ENCODE data around the gene PROCR.
"Not testable (repeated sequence)": the region's sequence is repeated elsewhere in the genome, so short reads cannot be mapped to it uniquely, and the experiment has no call there.

Gene PROCR

DNA sequence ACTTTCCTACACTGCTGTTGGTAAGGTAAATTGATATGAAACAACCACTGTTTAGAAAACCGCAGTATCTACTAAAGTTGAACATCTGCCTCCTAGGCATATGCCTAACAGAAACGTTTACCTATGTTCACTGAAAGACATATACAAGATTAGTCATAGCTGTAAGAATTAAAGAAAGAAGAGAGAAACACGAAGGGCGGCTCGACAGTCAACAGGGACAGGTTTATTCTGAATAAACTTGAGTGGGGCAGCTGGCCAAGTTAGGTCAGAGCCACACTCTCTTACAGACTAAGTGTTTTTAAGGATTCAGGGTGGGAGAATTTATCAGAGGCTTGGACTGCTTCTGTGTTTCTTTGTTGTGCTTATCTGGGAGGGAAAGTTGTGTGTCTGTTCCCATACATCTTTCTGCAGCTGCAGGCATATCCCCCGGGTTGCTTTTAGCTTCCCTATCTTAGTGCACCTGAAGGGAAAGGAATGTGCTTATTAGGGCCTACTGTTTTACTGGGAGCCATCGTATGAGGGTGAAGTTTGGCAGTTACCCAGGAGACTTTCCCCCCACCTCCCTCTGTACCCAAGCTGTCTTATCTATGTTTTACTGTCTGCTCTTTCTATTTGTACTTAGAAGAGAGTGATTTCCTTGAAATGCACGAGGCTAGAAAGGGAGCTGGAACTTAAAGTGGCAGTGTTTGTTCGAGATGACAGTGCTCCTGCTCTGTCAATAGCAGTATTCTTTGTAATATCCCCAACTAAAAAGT, 20.4 kb downstream of the PROCR start:
- WGBS, 2 experiments = 67 to 89% methylated on average over 7 to 9 of the region's 9 CpGs
- no peaks in the 10 kb centered on the region for H3K4me1 ChIP-seq (ENCODE audit: control insufficient read depth, insufficient read depth, low read length)
- no peak overlapping the region for H3K27ac ChIP-seq (ENCODE audit: insufficient read depth, low read depth, low read length, poor library complexity, severe bottlenecking)
- H3K36me3 ChIP-seq (ENCODE audit: control insufficient read depth, insufficient read depth, low read length) = no peaks in the 10 kb centered on the region
- H3K4me3 ChIP-seq (ENCODE audit: insufficient read depth, low read depth, low read length) = no peak overlapping the region
- no peaks in the 10 kb centered on the region for H3K9me3 ChIP-seq (ENCODE audit: control insufficient read depth, low read length)
- no peaks in the 10 kb centered on the region for H3K27me3 ChIP-seq (ENCODE audit: control insufficient read depth, insufficient read depth, low read length, poor library complexity, severe bottlenecking)

DNA sequence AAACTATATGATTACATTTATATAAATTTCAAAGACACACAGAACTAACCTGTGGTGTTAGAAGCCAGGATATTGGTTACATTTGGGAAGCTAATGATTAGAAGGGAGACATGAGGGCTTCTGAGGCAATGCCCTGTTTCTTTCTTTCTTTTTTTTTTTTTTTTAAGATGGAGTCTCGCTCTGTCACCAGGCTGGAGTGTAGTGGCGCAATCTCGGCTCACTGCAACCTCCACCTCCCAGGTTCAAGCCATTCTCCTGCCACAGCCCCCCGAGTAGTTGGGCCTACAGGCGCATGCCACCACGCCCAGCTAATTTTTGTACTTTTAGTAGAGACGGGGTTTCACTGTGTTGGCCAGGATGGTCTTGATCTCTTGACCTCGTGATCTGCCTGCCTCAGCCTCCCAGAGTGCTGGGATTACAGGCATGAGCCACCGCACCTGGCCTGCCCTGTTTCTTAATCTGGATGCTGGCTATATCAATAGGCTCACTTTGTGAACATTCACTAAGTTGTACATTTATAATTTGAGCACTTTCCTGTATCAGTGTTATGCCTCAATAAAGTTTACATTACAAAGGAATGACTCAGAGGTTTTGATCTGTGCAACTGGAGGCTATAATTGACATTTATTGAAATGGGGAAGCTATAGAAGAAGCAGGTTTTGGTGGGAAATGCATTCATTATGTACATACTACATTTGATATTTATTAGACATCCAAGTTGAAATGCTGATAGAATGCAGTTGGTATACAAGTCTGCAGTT, 21.3 kb downstream of the PROCR start:
- H3K4me1 ChIP-seq (ENCODE audit: control insufficient read depth, insufficient read depth, low read length); H3K27me3 ChIP-seq (ENCODE audit: control insufficient read depth, insufficient read depth, low read length, poor library complexity, severe bottlenecking); H3K27ac ChIP-seq (ENCODE audit: insufficient read depth, low read depth, low read length, poor library complexity, severe bottlenecking); H3K9me3 ChIP-seq (ENCODE audit: control insufficient read depth, low read length); H3K4me3 ChIP-seq (ENCODE audit: insufficient read depth, low read depth, low read length); H3K36me3 ChIP-seq (ENCODE audit: control insufficient read depth, insufficient read depth, low read length): not testable (repeated sequence)
- WGBS, 2 experiments = 91% methylated on average over 9 of the region's 9 CpGs

DNA sequence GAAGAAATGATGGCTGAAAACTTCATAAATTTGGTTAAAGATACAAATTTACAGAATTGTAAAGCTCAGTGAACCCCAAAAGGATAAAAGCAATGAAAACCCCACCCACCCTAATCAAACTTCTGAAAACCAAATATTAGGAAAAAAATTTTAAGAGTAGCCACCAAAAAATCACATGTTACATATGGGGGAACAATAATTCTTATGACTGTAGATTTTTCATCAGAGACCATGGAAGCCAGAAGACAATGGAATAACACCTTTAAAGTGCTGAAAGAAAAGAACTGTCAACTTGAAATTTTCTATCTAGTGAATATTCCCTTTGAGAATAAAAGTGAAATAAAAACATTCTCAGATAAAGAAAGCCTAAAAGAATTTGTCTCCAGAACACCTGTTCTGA, 24.4 kb downstream of the PROCR start:
- H3K4me1 ChIP-seq (ENCODE audit: control insufficient read depth, insufficient read depth, low read length) = no peaks in the 10 kb centered on the region
- H3K27ac ChIP-seq (ENCODE audit: insufficient read depth, low read depth, low read length, poor library complexity, severe bottlenecking) = no peak overlapping the region
- H3K27me3 ChIP-seq (ENCODE audit: control insufficient read depth, insufficient read depth, low read length, poor library complexity, severe bottlenecking) = no peaks in the 10 kb centered on the region
- no peak overlapping the region for H3K4me3 ChIP-seq (ENCODE audit: insufficient read depth, low read depth, low read length)
- peaks cover 6% of the 10 kb centered on the region for H3K9me3 ChIP-seq (ENCODE audit: control insufficient read depth, low read length)
- H3K36me3 ChIP-seq (ENCODE audit: control insufficient read depth, insufficient read depth, low read length) = no peaks in the 10 kb centered on the region

GRCh38 chr20:35199740-35200139, 27.9 kb downstream of the PROCR start:
- Histone ChIP-seq H3K27ac (ENCODE audit: insufficient read depth, low read depth, low read length, poor library complexity, severe bottlenecking) (no peak overlapping the region), H3K27me3 (ENCODE audit: control insufficient read depth, insufficient read depth, low read length, poor library complexity, severe bottlenecking) (no peaks in the 10 kb centered on the region), H3K9me3 (ENCODE audit: control insufficient read depth, low read length) (peaks cover 6% of the 10 kb centered on the region), H3K4me1 (ENCODE audit: control insufficient read depth, insufficient read depth, low read length) (no peaks in the 10 kb centered on the region), H3K36me3 (ENCODE audit: control insufficient read depth, insufficient read depth, low read length) (no peaks in the 10 kb centered on the region), H3K4me3 (ENCODE audit: insufficient read depth, low read depth, low read length) (no peak overlapping the region)

GRCh38 chr20:35200267-35200666, 28.4 kb downstream of the PROCR start:
- no peaks in the 10 kb centered on the region for H3K4me1 ChIP-seq (ENCODE audit: control insufficient read depth, insufficient read depth, low read length)
- no peaks in the 10 kb centered on the region for H3K36me3 ChIP-seq (ENCODE audit: control insufficient read depth, insufficient read depth, low read length)
- peaks cover 6% of the 10 kb centered on the region for H3K9me3 ChIP-seq (ENCODE audit: control insufficient read depth, low read length)
- no peak overlapping the region for H3K27ac ChIP-seq (ENCODE audit: insufficient read depth, low read depth, low read length, poor library complexity, severe bottlenecking)
- WGBS, 2 experiments = 86% methylated on average over 1 of the region's 1 CpG; no CpG with 5 or more reads in 1 of the 2 experiments
- H3K27me3 ChIP-seq (ENCODE audit: control insufficient read depth, insufficient read depth, low read length, poor library complexity, severe bottlenecking) = no peaks in the 10 kb centered on the region
- H3K4me3 ChIP-seq (ENCODE audit: insufficient read depth, low read depth, low read length) = no peak overlapping the region

- not testable (repeated sequence) for H3K27me3 ChIP-seq (ENCODE audit: control insufficient read depth, insufficient read depth, low read length, poor library complexity, severe bottlenecking); H3K9me3 ChIP-seq (ENCODE audit: control insufficient read depth, low read length); H3K4me1 ChIP-seq (ENCODE audit: control insufficient read depth, insufficient read depth, low read length); H3K27ac ChIP-seq (ENCODE audit: insufficient read depth, low read depth, low read length, poor library complexity, severe bottlenecking); H3K36me3 ChIP-seq (ENCODE audit: control insufficient read depth, insufficient read depth, low read length); H3K4me3 ChIP-seq (ENCODE audit: insufficient read depth, low read depth, low read length)
- 92 to 94% methylated on average over 5 of the region's 5 CpGs for WGBS, 2 experiments
Measured at GRCh38 chr20:35201467-35201866, 29.6 kb downstream of the PROCR start.

GRCh38 chr20:35206802-35207201, 34.9 kb downstream of the PROCR start:
- no peaks in the 10 kb centered on the region for H3K9me3 ChIP-seq (ENCODE audit: control insufficient read depth, low read length)
- no peak overlapping the region for H3K4me3 ChIP-seq (ENCODE audit: insufficient read depth, low read depth, low read length)
- H3K27me3 ChIP-seq (ENCODE audit: control insufficient read depth, insufficient read depth, low read length, poor library complexity, severe bottlenecking) = no peaks in the 10 kb centered on the region
- WGBS, 2 experiments = 90 to 93% methylated on average over 1 of the region's 1 CpG
- H3K4me1 ChIP-seq (ENCODE audit: control insufficient read depth, insufficient read depth, low read length) = no peaks in the 10 kb centered on the region
- H3K36me3 ChIP-seq (ENCODE audit: control insufficient read depth, insufficient read depth, low read length) = no peaks in the 10 kb centered on the region
- H3K27ac ChIP-seq (ENCODE audit: insufficient read depth, low read depth, low read length, poor library complexity, severe bottlenecking) = no peak overlapping the region

DNA sequence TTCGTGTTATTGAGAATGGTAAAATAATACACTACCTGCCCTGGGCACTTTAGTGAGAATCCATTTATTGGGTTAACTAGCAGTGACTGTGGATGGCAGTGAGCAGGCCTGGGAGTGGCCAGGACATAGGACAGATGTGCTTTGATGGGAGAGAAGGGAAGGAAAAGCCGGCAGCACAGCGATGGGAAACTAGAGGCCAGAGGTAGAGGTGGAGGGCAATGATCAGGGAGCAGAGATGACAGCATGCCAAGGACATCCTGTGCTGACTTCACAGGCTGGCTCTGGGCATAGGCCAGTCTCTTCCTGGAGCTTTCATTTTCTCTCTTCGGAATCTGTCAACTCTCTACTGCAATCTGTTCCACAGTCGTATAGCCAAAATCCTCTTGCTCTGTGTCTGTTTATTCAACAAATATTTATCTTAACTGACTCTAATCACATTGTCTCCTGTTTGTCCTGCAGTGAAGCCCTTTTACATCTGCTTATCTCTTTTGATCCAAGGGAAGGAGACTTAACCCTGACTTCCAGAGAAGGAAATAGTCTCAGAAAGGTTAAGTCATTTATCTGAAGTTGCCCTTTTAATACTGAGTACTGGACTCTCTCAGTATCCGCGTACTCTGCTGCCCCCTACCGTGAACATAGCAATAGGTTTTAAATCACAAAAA, 36.2 kb downstream of the PROCR start:
- H3K4me1 ChIP-seq (ENCODE audit: control insufficient read depth, insufficient read depth, low read length) = no peaks in the 10 kb centered on the region
- 47 to 54% methylated on average over 8 of the region's 8 CpGs for WGBS, 2 experiments
- no peaks in the 10 kb centered on the region for H3K36me3 ChIP-seq (ENCODE audit: control insufficient read depth, insufficient read depth, low read length)
- H3K27ac ChIP-seq (ENCODE audit: insufficient read depth, low read depth, low read length, poor library complexity, severe bottlenecking) = no peak overlapping the region
- H3K27me3 ChIP-seq (ENCODE audit: control insufficient read depth, insufficient read depth, low read length, poor library complexity, severe bottlenecking) = no peaks in the 10 kb centered on the region
- no peak overlapping the region for H3K4me3 ChIP-seq (ENCODE audit: insufficient read depth, low read depth, low read length)
- no peaks in the 10 kb centered on the region for H3K9me3 ChIP-seq (ENCODE audit: control insufficient read depth, low read length)

GRCh38 chr20:35215066-35215956, 43.4 kb downstream of the PROCR start:
- no peaks in the 10 kb centered on the region for H3K36me3 ChIP-seq (ENCODE audit: control insufficient read depth, insufficient read depth, low read length)
- WGBS, 2 experiments = 91 to 95% methylated on average over 11 to 12 of the region's 12 CpGs
- H3K9me3 ChIP-seq (ENCODE audit: control insufficient read depth, low read length) = no peaks in the 10 kb centered on the region
- no peaks in the 10 kb centered on the region for H3K4me1 ChIP-seq (ENCODE audit: control insufficient read depth, insufficient read depth, low read length)
- no peak overlapping the region for H3K4me3 ChIP-seq (ENCODE audit: insufficient read depth, low read depth, low read length)
- H3K27ac ChIP-seq (ENCODE audit: insufficient read depth, low read depth, low read length, poor library complexity, severe bottlenecking) = no peak overlapping the region
- no peaks in the 10 kb centered on the region for H3K27me3 ChIP-seq (ENCODE audit: control insufficient read depth, insufficient read depth, low read length, poor library complexity, severe bottlenecking)
